Spleen (tissue), 7 donors: ENCODE results near the gene KIAA1549.

Experiments used
- CTCF ChIP-seq, 11 experiments: fragments of 200-600 bp in 7 of 11; fragments of 450-650 bp in 4 of 11; sonication (generic) in 4 of 11; IDR thresholded peaks in 8 of 11; conservative IDR thresholded peaks in 3 of 11; 1 replicate in 7 of 11; 2 replicates in 4 of 11; pipeline versions ENCODE4 v1.4.0 to v1.8.0; 2016 to 2021; ENCODE audit warnings: antibody characterized with exemption in 11 of 11, inconsistent platforms in 4 of 11, mild to moderate bottlenecking in 1 of 11
- POLR2A ChIP-seq, 3 donors: fragments of 450-650 bp; IDR thresholded peaks; one replicate each; pipeline ENCODE4 v1.5.1; 2017; ENCODE audit warnings: antibody characterized with exemption in 3 of 3, mild to moderate bottlenecking in 1 of 3
- POLR2AphosphoS5 ChIP-seq, 3 donors: sonication (generic); formaldehyde crosslinking; IDR thresholded peaks; one replicate each; pipeline ENCODE4 v1.5.1; 2017; ENCODE audit warnings: antibody characterized with exemption in 3 of 3
- donor health status: DM: no; HTN: no; CAD: no; lungs with moderate emphysema.
- donor health status: DM: no; HTN: no; CAD: no.
- donor health status: DM: no; HTN: no; CAD: no.

- no peak for TF ChIP-seq CTCF (IDR thresholded peaks at IDR 0.05 in 8 of 11, conservative IDR thresholded peaks at IDR 0.05 in 3 of 11)
- no peak for TF ChIP-seq POLR2A (IDR thresholded peaks at IDR 0.05)
- TF ChIP-seq POLR2AphosphoS5 (IDR thresholded peaks at IDR 0.05), result no peak
Measured at GRCh38 chr7:138822867-138823535, 158.2 kb downstream of the KIAA1549 start.
